ENCODE results near the gene POFUT2.

The POFUT2 gene

GRCh38 chr21:45254460-45254930 is 33.2 kb downstream of the POFUT2 start:
- no peak for DNase-seq (ENCODE audit: low read depth in 1 of 2, low spot score in 1 of 2)
- in situ Hi-C loops (cut with HindIII; ENCODE audit: low pct_unique_long_range_greater_than_20kb, low sequenced_read_pairs) = no loop called here
- TF ChIP-seq JUND (IDR thresholded peaks at IDR 0.05; ENCODE audit: low read depth) = no peak

- in situ Hi-C loops (cut with HindIII; ENCODE audit: low pct_unique_long_range_greater_than_20kb, low sequenced_read_pairs) = no loop called here
- no peak for DNase-seq (ENCODE audit: low read depth in 1 of 2, low spot score in 1 of 2)
- no peak for TF ChIP-seq JUND (IDR thresholded peaks at IDR 0.05; ENCODE audit: low read depth)
Observed at GRCh38 chr21:45253633-45254459, 33.8 kb downstream of the POFUT2 start.

DNA sequence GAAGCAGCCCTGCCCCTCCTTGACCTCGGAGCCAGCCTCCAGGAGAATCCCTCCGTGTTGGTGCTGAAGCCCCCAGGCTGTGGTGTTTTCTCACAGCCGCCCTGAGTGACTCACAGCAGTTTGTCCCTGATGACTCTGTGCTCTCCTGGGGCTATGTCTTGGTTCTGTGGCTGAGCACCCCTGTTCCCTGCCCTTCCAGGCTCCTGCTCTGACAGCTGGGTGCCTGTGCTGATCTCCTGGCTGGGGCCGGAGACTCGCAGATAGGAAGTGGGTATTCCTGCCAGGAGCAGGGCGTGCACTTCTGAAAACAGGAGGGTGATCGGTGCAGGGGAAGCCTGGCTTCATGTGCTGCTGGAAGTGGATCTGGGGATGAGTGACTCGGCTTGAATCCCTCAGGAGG is 34.5 kb downstream of the POFUT2 start:
- in situ Hi-C loops (cut with HindIII; ENCODE audit: low pct_unique_long_range_greater_than_20kb, low sequenced_read_pairs) = no loop called here
- no peak for DNase-seq (ENCODE audit: low read depth in 1 of 2, low spot score in 1 of 2)
- TF ChIP-seq JUND (IDR thresholded peaks at IDR 0.05; ENCODE audit: low read depth) = no peak

GRCh38 chr21:45252448-45252925 is 35.2 kb downstream of the POFUT2 start:
- DNase-seq (ENCODE audit: low read depth in 1 of 2, low spot score in 1 of 2) = no peak
- TF ChIP-seq JUND (IDR thresholded peaks at IDR 0.05; ENCODE audit: low read depth) = no peak
- in situ Hi-C loops (cut with HindIII; ENCODE audit: low pct_unique_long_range_greater_than_20kb, low sequenced_read_pairs) = no loop called here

GRCh38 chr21:45251635-45252447 is 35.9 kb downstream of the POFUT2 start:
- DNase-seq (ENCODE audit: low read depth in 1 of 2, low spot score in 1 of 2) = no peak
- in situ Hi-C loops (cut with HindIII; ENCODE audit: low pct_unique_long_range_greater_than_20kb, low sequenced_read_pairs) = no loop called here
- no peak for TF ChIP-seq JUND (IDR thresholded peaks at IDR 0.05; ENCODE audit: low read depth)

GRCh38 chr21:45250914-45251634 is 36.6 kb downstream of the POFUT2 start:
- TF ChIP-seq JUND (IDR thresholded peaks at IDR 0.05; ENCODE audit: low read depth) = no peak
- in situ Hi-C loops (cut with HindIII; ENCODE audit: low pct_unique_long_range_greater_than_20kb, low sequenced_read_pairs) = no loop called here
- DNase-seq (ENCODE audit: low read depth in 1 of 2, low spot score in 1 of 2) = no peak

DNA sequence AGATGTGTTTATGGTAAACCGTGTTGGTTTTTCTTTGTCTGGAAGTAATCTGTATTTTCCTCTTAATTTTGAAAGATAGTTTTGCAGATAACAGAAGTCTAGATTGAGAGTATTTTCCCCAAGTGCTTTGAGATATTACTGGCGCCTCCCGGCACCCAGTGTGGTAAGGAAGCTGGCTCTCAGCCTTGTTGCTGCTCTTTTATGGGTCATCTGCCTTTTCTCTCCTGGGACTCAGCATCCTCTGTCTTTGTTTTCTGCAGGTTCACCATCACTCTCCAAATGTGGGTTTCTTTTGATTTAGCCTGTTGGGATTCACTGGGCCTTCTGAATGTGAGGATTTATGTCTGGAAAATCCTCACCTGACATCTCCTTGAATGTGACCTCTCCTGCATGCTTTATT is 37.4 kb downstream of the POFUT2 start:
- no peak for DNase-seq (ENCODE audit: low read depth in 1 of 2, low spot score in 1 of 2)
- no peak for TF ChIP-seq JUND (IDR thresholded peaks at IDR 0.05; ENCODE audit: low read depth)
- in situ Hi-C loops (cut with HindIII; ENCODE audit: low pct_unique_long_range_greater_than_20kb, low sequenced_read_pairs) = no loop called here

GRCh38 chr21:45249626-45250025 is 38.1 kb downstream of the POFUT2 start:
- no peak for DNase-seq (ENCODE audit: low read depth in 1 of 2, low spot score in 1 of 2)
- in situ Hi-C loops (cut with HindIII; ENCODE audit: low pct_unique_long_range_greater_than_20kb, low sequenced_read_pairs) = no loop called here
- TF ChIP-seq JUND (IDR thresholded peaks at IDR 0.05; ENCODE audit: low read depth) = no peak

GRCh38 chr21:45248893-45249381 is 38.8 kb downstream of the POFUT2 start:
- DNase-seq (ENCODE audit: low read depth in 1 of 2, low spot score in 1 of 2) = no peak
- no peak for TF ChIP-seq JUND (IDR thresholded peaks at IDR 0.05; ENCODE audit: low read depth)
- in situ Hi-C loops (cut with HindIII; ENCODE audit: low pct_unique_long_range_greater_than_20kb, low sequenced_read_pairs) = no loop called here

DNA sequence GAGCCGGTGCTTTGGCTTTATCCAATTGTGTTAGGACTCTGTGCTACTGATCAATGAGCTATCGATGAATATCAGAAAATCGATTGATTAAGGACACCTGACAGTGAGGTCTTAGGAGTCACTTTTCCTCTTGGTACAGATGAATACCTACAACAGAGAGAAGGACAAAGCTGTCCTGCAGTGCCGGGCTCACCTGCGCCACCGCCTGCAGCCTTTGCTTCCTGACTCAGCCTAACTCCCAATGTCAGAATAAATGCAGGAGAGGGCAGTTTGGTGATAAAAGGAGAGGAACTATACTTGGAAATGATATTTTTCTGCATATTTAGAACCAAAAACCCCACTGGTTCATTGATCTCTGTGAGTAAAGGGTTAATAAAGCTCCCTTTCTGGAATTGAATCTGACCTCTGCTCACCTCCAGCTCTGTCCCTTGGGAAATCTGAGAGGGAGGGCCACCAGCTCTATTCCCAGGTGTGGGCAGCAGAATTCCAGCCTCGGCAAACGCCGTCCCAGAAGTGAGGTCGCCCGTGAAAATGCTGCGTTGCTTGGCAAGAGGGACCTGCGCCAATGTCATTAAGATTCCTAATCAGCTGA is 39.3 kb downstream of the POFUT2 start:
- no peak for TF ChIP-seq JUND (IDR thresholded peaks at IDR 0.05; ENCODE audit: low read depth)
- no peak for DNase-seq (ENCODE audit: low read depth in 1 of 2, low spot score in 1 of 2)
- in situ Hi-C loops (cut with HindIII; ENCODE audit: low pct_unique_long_range_greater_than_20kb, low sequenced_read_pairs) = no loop called here

DNA sequence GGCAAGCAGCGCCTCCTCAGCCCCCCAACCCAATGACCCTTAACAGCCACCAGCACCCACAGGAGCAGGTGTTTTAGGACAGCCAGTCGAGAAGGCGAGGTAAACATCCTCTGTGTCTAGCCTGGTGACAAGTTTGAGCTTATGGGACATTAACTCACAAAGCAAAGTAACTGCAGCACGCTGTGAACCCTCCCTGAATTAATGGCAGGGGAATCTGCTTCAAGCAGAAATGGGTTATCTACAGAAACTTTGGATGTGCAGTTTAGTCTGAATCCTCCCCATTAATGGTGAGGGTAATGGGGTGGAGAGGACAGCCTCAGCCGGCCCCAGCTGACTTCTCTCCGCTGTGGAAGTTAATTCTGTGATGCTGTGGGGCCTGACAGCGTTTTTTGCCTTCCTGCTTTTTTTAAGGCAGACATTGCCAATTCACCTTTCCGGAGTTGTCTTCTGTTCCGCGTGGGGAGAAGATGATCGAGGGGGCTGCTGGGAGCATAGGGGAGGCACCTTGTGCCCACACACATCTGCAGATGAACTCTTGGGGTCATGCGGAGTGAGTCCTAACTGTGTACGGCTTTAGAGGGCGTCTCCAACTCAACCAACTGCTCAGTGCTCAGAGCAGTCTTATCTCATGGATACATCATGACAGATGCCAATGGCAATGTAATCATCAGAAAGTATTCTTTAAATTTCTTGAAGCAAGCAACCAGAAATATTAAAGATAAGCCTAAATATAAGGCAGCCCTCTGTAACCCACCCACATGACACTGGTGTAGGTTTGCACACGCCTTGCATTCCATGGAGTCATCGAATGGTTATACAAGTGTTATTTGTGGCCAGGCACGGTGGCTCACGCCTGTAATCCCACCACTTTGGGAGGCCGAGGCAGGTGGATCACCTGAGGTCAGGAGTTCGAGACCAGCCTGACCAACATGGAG is 41.0 kb downstream of the POFUT2 start:
- no peak for TF ChIP-seq JUND (IDR thresholded peaks at IDR 0.05; ENCODE audit: low read depth)
- DNase-seq (ENCODE audit: low read depth in 1 of 2, low spot score in 1 of 2) = no peak
- in situ Hi-C loops (cut with HindIII; ENCODE audit: low pct_unique_long_range_greater_than_20kb, low sequenced_read_pairs) = no loop called here
